ENCODE data around the gene C19orf25.

- no peak for TF ChIP-seq CTCF (IDR thresholded peaks at IDR 0.05; ENCODE audit: borderline replicate concordance, extremely low read depth, low read length, poor library complexity, severe bottlenecking)
- no peak for TF ChIP-seq EZH2 (IDR thresholded peaks at IDR 0.05; ENCODE audit: borderline replicate concordance, low read depth, low read length, severe bottlenecking)
These were observed 39.5 kb upstream of the C19orf25 start for GRCh38 chr19:1518471-1518870.
